Measurements from ENCODE around the gene ABHD3.
"Not testable (repeated sequence)": the region's sequence is repeated elsewhere in the genome, so short reads cannot be mapped to it uniquely, and the experiment has no call there.

The ABHD3 gene

GRCh38 chr18:21703241-21703820 lies 1.2 kb downstream of the ABHD3 start:
- DNase-seq, result no peak

DNA sequence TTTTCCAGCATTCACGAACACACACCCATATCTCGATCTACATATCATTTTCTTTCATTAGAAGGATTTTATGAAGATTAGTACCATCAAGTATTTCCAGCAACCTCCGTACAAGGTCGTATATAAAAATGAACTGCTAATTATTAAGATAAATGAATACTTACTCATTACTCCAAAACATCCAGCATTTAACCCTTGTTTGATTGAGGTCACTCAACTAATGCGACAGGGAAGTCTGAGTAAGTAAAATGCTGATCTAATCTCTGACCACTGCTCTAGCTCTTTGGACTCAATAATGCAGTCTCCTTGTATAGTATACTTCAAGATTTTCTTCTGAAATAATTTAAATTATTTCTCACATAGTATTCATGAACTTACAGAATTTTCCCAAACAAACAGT lies 2.0 kb downstream of the ABHD3 start:
- DNase-seq, result no peak

- DNase-seq, result no peak
Observed at GRCh38 chr18:21701621-21702020, 3.0 kb downstream of the ABHD3 start.

DNA sequence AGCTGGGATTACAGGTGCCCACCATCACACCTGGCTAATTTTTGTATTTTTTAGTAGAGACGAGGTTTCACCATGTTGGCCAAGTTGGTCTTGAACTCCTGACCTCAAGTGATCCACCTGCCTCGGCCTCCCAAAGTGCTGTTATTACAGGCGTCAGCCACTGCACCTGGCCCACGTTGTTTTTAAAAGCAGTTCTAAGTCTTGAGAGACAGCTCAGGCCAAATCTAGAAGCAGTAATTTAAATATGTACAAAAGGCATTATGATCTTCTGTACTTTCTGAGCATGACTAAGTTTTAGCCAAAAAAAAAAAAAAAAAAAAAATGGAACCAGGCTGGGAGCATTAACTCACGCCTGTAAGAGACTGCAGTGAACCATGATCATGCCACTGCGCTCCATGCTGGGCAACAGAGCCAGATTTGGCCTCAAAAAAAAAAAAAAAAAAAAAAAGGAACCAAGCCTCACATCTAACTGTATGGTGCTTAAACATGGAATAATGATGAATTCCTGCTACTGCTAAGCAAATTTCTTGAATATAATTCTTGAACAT lies 4.0 kb downstream of the ABHD3 start:
- no peak for DNase-seq

- no peak for DNase-seq
Observed at GRCh38 chr18:21693322-21693721, 11.3 kb downstream of the ABHD3 start.

GRCh38 chr18:21689736-21690135 lies 14.8 kb downstream of the ABHD3 start:
- no peak for DNase-seq

GRCh38 chr18:21686282-21687105 lies 18.1 kb downstream of the ABHD3 start:
- no peak for DNase-seq

- DNase-seq, result not testable (repeated sequence)
Observed at GRCh38 chr18:21685556-21685981, 19.0 kb downstream of the ABHD3 start.

GRCh38 chr18:21684731-21685130 lies 19.8 kb downstream of the ABHD3 start:
- no peak for DNase-seq

GRCh38 chr18:21682371-21683051 lies 22.1 kb downstream of the ABHD3 start:
- peak; percentile 30 for DNase-seq

GRCh38 chr18:21680161-21680560 lies 24.4 kb downstream of the ABHD3 start:
- no peak for DNase-seq

- no peak for DNase-seq
Observed at GRCh38 chr18:21678859-21679258, 25.7 kb downstream of the ABHD3 start.

GRCh38 chr18:21675354-21675753 lies 29.2 kb downstream of the ABHD3 start:
- DNase-seq, result not testable (repeated sequence)

GRCh38 chr18:21672521-21673267 lies 31.9 kb downstream of the ABHD3 start:
- no peak for DNase-seq

DNA sequence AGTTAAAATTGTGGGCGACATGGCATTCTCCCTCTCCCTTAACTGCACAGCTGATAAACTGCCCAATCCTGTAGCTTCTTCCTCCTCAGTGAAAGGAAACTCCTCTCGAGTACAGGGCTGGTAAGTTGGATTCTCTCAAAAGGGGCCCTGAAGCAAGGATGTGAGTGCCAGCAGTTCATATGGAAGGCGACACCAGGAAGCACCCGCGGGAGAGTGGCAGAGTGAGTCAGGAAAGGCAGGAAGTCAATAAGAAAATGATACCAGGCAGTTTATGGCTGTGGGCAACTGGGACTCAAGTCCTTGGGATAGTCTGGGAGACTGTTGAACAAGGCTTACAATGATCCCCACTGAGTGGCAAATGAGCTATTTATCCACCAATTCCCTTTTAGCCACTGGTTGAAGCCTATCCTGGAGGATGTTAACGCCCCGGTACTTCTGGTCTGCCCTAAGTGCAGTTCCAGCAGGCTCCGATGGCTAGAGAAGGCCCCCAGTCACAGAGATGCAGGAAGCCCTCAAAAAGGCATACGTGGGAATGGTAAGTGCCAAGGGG lies 34.8 kb downstream of the ABHD3 start:
- no peak for DNase-seq

DNA sequence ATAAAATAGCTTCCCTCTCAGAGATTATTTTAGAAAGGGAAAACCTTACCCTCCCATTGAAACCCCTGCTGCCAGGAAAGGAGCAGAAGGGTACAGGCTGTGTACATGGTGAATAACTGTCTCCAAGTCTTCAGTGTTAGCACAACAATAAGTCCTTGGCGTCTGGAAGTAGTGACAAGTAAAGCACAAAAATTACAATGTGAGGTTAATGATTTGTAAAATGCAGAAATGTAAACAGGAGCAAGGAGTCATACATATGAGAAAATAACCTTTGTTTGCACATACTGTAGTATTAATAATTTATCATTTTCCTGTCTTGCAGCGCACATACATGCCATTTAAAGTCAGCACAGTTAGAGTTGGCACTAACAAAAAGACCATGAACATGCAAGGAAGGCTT lies 40.5 kb downstream of the ABHD3 start:
- DNase-seq, result no peak

GRCh38 chr18:21663578-21663977 lies 41.0 kb downstream of the ABHD3 start:
- DNase-seq, result peak; percentile 66

DNA sequence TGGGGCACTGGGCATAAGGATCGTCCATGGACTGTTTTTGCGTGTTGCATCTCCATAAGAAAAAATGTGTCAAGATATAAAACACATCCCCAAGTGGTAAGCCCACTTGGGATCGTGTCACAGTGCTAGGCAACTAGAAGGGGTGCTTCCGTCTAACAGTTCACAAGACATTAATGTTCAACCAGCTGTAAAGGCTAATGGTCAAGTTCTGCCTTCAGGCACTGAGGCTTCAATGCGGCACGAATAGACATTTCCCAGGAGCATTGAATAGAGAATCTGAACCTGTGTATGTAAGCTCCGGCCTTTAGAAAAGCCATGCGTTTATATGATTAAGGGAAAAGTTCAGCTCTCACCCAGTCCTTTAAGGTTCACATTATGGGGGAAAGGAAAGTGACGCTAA lies 42.0 kb downstream of the ABHD3 start:
- no peak for DNase-seq

DNA sequence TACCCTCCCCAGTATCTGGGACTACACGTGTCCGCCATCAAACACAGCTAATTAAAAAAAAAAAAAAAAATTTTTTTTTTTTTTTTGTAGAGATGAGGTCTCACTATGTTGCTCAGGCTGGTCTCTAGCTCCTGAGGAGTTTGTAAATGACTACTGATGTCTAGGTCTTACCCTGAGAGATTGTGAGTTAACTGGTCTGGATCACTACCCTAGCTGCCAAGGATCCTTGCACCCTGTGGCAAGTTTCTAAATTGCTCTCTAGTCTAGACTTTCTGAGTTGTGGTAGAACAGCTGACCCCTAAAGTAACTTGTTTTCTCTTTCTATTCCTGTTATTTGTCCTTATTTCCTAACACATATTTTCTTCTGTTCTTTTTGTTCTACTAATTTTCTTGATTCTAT lies 44.5 kb downstream of the ABHD3 start:
- DNase-seq, result no peak

- DNase-seq, result no peak
Observed at GRCh38 chr18:21656402-21656801, 48.2 kb downstream of the ABHD3 start.

- DNase-seq, result no peak
Observed at GRCh38 chr18:21653361-21653760, 51.2 kb downstream of the ABHD3 start.

DNA sequence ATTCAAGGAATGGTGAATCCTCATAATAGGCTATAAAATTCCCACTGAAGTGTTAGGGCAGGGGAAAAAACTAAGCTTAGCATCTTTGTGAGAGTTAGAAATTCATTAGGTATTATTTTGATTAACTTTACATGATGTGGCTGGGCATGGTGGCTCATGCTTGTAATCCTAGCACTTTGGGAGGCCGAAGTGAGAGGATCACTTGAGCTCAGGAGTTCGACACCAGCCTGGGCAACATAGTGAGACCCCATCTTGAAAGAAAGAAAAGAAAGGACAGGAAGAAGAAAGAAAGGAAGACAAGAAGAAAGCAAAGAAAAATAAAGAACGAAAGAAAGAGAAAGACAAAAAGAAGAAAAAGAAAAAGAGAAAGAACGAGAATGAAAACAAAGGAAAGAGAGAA lies 52.5 kb downstream of the ABHD3 start:
- no peak for DNase-seq

DNA sequence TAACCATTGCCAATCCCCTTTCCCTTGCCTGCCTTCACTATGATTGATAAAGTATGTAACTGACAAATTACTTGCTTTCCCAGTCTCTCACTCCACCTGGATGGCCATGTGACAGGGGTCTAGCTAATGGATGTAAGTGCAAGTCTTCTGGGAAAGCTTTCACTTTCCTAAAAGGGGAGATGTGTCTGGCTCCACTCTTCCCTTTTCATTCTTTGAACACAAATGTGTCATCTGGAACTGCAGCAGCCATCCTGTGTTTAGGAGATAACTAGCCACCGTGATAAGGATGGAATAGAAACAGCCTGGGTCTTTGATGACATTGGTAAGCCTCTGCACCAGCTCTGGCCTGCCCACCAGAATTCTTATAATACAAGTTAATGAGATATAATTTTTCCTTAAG lies 54.3 kb downstream of the ABHD3 start:
- no peak for DNase-seq
